IMR-90 (cell line): ENCODE measurements around the gene CLIC4.

ENCODE experiments used
- CTCF ChIP-seq: conservative IDR thresholded peaks from 2 replicates; pipeline ENCODE4 v1.5.1; 2012; ENCODE audit warnings: mild to moderate bottlenecking, low read depth, low read length, improper control_type of control experiment
- RAD21 ChIP-seq: IDR thresholded peaks from 2 replicates; pipeline ENCODE4 v1.6.1; 2012; ENCODE audit warnings: low read length, improper control_type of control experiment

- no peak for TF ChIP-seq CTCF
- no peak for TF ChIP-seq RAD21
Measured at GRCh38 chr1:24803220-24803619, 58.0 kb downstream of the CLIC4 start.
